Smooth muscle cell of the brain vasculature (primary cell): ENCODE data around the gene APH1B.
"Not testable (repeated sequence)": the region's sequence is repeated elsewhere in the genome, so short reads cannot be mapped to it uniquely, and the experiment has no call there.

Experiments used
- DNase-seq: peaks from one replicate; pipeline ENCODE4 v3.0.0-alpha.2; 2012; ENCODE audit warnings: low read depth, low spot score

APH1B gene

DNA sequence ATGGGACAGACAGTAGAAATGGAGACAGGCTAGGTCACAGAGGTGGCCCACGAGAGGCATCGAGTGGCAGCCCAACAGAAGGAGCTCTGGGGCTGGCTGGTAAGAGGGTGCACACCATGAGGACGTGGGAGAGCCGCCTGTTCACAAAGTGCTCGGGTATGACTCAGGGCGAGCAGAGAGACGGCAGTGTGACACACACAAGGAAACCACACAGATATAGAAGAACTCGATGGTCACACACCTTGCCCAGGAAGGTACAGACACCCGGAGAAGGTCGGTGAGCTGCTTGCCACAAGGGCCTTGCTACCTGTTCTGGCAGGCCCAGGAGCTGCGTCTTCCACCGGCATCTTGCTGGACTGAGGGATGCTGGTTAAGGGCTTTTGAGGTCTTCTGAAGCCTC lies 54.1 kb downstream of the APH1B start:
- no peak for DNase-seq

- peak; percentile 59 for DNase-seq
Observed at GRCh38 chr15:63332367-63333124, 55.1 kb downstream of the APH1B start.

- no peak for DNase-seq
Observed at GRCh38 chr15:63334821-63335220, 57.4 kb downstream of the APH1B start.

- DNase-seq: no peak
Observed at GRCh38 chr15:63335543-63336240, 58.3 kb downstream of the APH1B start.

GRCh38 chr15:63337046-63337445 lies 59.6 kb downstream of the APH1B start:
- no peak for DNase-seq

GRCh38 chr15:63338170-63338569 lies 60.8 kb downstream of the APH1B start:
- DNase-seq: no peak

DNA sequence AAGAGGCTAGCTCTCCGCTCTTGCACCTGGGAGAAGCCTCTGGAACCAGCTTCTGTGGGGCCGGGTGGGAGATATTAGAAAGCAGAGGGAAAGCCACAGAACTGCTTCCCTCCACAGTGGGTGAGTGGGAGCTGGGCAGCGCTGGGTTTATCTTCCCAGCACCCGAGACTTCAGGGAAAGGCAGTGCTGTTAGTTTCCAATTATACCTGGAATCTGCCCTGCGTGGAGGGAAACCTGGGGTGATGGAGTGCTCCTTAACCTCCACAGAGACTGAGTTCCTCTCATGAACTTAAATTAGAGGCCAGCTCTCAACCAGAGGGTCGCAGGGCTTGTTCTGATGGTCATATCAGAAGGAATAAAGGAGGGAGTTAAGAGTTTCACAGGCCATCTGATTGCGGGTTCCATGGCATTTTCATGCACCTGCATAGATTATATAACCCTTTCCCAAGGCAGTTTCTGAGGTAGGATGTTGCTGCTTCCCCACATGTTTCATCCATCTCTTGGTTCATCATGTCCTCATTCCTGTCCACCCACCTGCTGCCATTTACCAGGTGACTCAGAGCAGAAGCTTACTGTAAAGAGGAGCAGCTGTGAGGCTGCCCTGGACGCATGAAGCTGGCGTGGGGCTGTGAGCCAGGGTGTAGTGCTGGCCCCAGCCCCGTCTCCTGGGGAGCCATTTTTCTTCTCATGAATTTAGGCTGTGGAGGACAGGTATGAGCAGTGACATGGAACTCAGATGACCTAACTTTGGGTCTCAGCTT lies 61.8 kb downstream of the APH1B start:
- DNase-seq: no peak

GRCh38 chr15:63339836-63340235 lies 62.4 kb downstream of the APH1B start:
- DNase-seq: no peak

GRCh38 chr15:63340353-63340752 lies 62.9 kb downstream of the APH1B start:
- no peak for DNase-seq

DNA sequence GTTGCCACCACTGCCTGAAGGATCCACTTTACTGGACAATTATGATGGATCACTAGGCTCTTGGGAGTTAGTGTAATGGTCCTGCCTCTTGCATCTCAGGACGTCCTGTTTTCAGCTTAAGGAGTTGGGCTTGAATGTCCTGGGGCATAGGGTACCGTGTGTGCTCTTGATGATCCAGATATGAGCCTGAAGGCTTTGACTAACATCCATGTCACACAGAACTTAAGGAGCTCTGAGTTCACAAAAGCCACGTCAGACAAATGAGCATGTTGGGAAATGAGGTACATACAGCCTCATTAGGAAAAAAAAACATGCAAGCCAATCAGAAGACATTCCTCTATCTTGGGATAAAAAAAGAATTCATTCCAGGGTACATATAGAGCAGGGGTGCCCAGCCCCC lies 63.5 kb downstream of the APH1B start:
- no peak for DNase-seq

GRCh38 chr15:63341898-63342297 lies 64.5 kb downstream of the APH1B start:
- no peak for DNase-seq

GRCh38 chr15:63342996-63343562 lies 65.7 kb downstream of the APH1B start:
- not testable (repeated sequence) for DNase-seq

GRCh38 chr15:63344731-63345390 lies 67.5 kb downstream of the APH1B start:
- no peak for DNase-seq

DNA sequence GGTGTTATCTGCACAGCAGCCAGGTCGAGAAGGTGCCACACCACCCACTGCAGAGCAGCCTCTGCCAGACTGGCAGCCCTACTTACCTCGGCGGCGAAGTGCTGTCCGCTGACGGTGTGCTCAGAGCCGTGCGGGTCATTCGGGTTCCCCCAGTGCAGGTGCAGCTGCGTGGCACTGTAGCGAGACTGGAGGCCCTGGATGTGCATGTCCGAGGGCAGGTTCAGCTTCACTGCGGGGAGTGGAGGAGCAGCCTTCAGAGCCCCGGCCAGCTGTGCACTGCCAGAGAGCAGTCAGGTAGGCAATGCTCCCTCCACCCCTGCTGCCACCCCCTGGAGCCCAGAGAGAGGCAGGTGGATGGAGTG lies 68.0 kb downstream of the APH1B start:
- DNase-seq: no peak

DNA sequence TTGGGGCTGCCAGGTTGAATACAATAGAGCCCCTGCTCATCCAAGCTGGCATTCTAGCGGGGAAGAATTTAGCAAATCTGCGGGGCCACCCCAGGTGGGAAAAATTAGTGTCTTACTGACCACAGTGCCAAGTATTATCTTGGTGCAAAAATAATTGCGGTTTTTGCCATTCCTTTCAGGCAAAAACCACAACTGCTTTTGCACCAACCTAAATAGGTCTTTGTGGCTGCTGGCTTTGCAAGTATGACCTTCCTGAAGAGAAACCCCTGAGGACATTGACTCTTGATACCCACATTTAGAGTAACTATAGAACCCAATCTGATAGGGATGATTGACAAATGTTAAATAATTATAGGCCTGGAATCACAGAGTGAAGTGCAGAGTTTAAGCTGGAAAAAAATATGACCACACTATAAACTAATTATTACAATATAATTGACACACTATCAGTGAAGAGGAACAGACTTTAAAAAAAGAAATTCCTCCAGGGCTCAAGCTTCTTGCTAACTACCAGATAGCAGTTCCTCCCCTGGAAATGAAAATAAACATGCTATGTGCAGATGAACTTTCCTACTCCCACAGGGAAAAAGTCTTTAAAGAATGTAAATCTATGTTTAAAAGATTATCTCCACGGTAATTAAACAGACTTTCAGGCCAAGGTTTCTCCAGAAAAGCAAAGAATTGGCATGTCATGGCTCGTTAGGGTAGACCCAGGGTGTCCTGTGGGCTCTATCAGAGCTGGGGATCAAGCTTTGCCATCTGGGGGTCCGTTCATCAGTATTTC lies 69.9 kb downstream of the APH1B start:
- DNase-seq: no peak

- DNase-seq: no peak
Observed at GRCh38 chr15:63348392-63348791, 71.0 kb downstream of the APH1B start.

DNA sequence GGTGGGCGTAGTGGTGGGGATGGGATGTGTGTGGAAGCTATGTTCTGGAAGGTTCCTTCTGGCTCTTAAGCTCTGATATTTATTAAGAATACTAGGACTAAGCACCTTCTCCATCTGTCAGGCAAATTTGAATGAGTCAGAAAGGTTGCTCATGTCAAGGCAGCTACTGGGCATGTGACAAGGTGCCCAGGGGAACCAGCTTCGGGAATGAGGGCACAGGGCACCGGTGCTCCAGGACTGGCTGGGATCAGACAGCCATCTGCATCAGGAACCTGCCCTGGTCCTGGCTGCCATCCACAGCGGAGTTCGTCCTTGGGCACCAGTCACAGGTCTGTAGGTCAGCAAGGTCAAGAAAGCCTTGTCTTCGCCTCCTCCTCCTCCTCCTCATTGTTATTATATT lies 71.8 kb downstream of the APH1B start:
- no peak for DNase-seq

DNA sequence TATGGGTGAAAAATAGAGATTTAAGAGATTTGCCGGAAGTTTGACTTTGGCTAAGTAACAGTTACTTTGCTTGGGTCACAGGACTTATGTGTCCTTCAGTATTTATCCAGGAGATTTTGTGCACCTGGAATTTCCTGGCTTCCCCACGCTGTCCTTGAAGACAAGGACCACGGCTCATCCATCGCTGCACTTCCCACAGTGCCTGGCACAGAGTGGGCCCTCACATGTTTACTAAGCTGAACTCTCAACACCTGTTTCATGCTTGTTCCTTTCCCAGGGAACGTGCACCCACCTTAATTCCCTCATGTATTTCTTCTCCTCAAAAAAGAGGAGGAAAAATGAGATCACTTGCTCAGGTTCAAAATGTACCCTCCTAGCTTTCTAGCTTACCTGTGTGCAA lies 72.2 kb downstream of the APH1B start:
- DNase-seq: no peak

- no peak for DNase-seq
Observed at GRCh38 chr15:63350178-63350621, 72.8 kb downstream of the APH1B start.

DNA sequence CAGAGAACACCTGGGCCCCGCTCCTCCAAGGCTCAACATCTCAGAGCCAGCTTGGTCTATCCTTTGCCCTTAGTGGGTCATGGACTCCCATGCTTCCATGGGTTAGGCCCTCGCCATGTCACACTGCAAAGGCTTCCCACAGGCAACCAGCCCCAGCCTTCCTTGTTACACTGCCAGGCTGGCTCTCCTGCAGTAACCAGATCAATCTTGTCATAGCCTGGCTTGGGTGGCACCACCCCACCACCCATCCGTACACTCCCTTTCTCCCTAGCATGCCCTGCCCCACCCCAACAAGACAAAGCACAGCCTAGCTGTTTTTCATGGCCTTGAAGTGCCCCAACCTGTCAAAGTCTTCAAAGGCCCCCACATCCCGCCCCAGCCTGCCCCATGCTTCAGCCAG lies 73.8 kb downstream of the APH1B start:
- no peak for DNase-seq

DNA sequence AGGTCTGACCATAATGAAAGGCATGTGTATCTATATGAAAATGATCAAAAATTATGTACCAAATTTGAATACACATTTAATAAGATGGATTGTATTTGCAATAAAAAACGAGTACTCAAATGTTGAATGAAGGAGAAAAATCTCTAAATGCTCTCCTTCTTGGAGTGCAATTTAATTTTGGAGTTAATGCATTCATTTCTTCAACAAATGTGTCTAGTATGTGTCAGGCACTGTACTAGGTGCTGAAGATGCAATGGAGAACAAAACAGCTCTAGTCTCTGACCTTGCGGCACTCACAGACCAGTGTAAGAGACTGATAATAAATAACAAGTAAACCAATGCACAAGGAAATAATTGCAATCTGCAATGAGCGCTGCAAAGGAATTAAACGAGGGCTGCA lies 75.4 kb downstream of the APH1B start:
- DNase-seq: no peak
